MCF 10A (cell line): Measurements from ENCODE around the gene TYW3. TPM values are rescaled to one million over a fixed set of nuclear protein-coding genes. Genes with fewer than 3 reads are reported as not detected.

Experiments
- BruUV-seq: library from RNA; stranded (reverse); fragments of 400-500 nt; replicated peaks from 2 replicates; lab custom pipeline; 2021; lab: Mats Ljungman, UMichigan
- CTCF ChIA-PET: fragments of 300-600 bp; sonication (Branson Sonifier 250); formaldehyde crosslinking; extraction: SDS; loops from one replicate; lab custom pipeline; 2021; ENCODE audit warnings: antibody characterized with exemption, inconsistent platforms; lab: Yijun Ruan, JAX
- POLR2A ChIA-PET: fragments of 300-600, 350-650 bp; sonication (Branson Sonifier 250); formaldehyde crosslinking; extraction: SDS; loops from one replicate; lab custom pipeline; 2020; ENCODE audit warnings: antibody characterized with exemption, inconsistent platforms; lab: Yijun Ruan, JAX
- DNase-seq: peaks from one replicate; pipeline ENCODE4 v3.0.0-alpha.2; 2018; ENCODE audit not compliant: unreplicated experiment
- H3K27ac Mint-ChIP-seq: one replicate; pipeline ENCODE4 v1.8.0; 2022; ENCODE audit warnings: mild to moderate bottlenecking, low read depth, mixed read lengths; ENCODE audit not compliant: unreplicated experiment
- H3K27me3 Mint-ChIP-seq: one replicate; pipeline ENCODE4 v1.8.0; 2022; ENCODE audit warnings: mixed read lengths; ENCODE audit not compliant: insufficient read depth, unreplicated experiment
- H3K36me3 Mint-ChIP-seq: one replicate; pipeline ENCODE4 v1.8.0; 2022; ENCODE audit warnings: mild to moderate bottlenecking, moderate library complexity, mixed read lengths; ENCODE audit not compliant: insufficient read depth, unreplicated experiment
- H3K4me1 Mint-ChIP-seq: one replicate; pipeline ENCODE4 v1.8.0; 2022; ENCODE audit warnings: mixed read lengths; ENCODE audit not compliant: insufficient read depth, unreplicated experiment
- H3K4me3 Mint-ChIP-seq: one replicate; pipeline ENCODE4 v1.8.0; 2022; ENCODE audit warnings: mild to moderate bottlenecking, moderate library complexity, mixed read lengths; ENCODE audit not compliant: unreplicated experiment
- H3K9me3 Mint-ChIP-seq: one replicate; pipeline ENCODE4 v1.8.0; 2022; ENCODE audit warnings: mixed read lengths; ENCODE audit not compliant: unreplicated experiment
- intact Hi-C: fragments of 100-400 bp; cut with micrococcal nuclease; formaldehyde crosslinking; loops from 2 replicates; pipeline ENCODE4 v1.14.1; 2022
- total RNA-seq: library from RNA; stranded (reverse); gene quantifications from 2 replicates; pipeline ENCODE4 v1.2.3, GENCODE V29; 2022
- TF ChIP-seq, protein P1 (sequence below): fragments of 200-600 bp; IDR thresholded peaks from one replicate; pipeline ENCODE4 v1.8.0; 2022; ENCODE audit warnings: antibody characterized with exemption, mild to moderate bottlenecking; ENCODE audit not compliant: unreplicated experiment

Gene TYW3
- total RNA-seq, 1 experiment from 2014 or later, result 22.6 TPM

DNA sequence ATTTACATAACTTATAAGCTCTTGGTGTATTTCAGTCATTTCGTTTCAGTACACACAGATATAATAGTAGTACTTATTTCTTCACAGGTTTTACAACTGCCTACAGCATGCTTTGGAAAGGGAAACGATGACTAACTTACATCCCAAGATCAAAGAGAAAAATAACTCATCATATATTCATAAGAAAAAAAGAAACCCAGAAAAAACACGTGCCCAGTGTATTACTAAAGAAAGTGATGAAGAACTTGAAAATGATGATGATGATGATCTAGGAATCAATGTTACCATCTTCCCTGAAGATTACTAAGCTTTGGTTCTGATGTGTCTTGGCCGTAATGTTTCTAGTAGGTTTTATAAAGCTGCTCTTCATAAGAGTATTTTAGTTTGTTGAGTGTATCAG lies 30.9 kb downstream of the TYW3 start:
- H3K27me3 Mint-ChIP-seq, result no peaks in the 10 kb centered on the region
- no peak overlapping the region for H3K4me3 Mint-ChIP-seq
- no peaks in the 10 kb centered on the region for H3K4me1 Mint-ChIP-seq
- TF ChIP-seq, protein P1, sequence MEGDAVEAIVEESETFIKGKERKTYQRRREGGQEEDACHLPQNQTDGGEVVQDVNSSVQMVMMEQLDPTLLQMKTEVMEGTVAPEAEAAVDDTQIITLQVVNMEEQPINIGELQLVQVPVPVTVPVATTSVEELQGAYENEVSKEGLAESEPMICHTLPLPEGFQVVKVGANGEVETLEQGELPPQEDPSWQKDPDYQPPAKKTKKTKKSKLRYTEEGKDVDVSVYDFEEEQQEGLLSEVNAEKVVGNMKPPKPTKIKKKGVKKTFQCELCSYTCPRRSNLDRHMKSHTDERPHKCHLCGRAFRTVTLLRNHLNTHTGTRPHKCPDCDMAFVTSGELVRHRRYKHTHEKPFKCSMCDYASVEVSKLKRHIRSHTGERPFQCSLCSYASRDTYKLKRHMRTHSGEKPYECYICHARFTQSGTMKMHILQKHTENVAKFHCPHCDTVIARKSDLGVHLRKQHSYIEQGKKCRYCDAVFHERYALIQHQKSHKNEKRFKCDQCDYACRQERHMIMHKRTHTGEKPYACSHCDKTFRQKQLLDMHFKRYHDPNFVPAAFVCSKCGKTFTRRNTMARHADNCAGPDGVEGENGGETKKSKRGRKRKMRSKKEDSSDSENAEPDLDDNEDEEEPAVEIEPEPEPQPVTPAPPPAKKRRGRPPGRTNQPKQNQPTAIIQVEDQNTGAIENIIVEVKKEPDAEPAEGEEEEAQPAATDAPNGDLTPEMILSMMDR, result no peak
- CTCF ChIA-PET, result no interaction called here
- BruUV-seq, result no TSS peak
- DNase-seq, result no peak
- peaks cover 41% of the 10 kb centered on the region for H3K36me3 Mint-ChIP-seq
- intact Hi-C loops, result no loop called here
- no peak overlapping the region for H3K27ac Mint-ChIP-seq
- POLR2A ChIA-PET, result no interaction called here
- no peaks in the 10 kb centered on the region for H3K9me3 Mint-ChIP-seq

- DNase-seq, result no peak
- ChIA-PET POLR2A (no interaction called here), CTCF (interaction anchor here (1.0 kb wide), 1 partner anchor 434 kb away, joined by 3 read pairs; no protein-coding TSS in a partner anchor)
- peaks cover 9% of the 10 kb centered on the region for H3K27me3 Mint-ChIP-seq
- H3K9me3 Mint-ChIP-seq, result no peaks in the 10 kb centered on the region
- H3K4me3 Mint-ChIP-seq, result no peak overlapping the region
- no peak overlapping the region for H3K27ac Mint-ChIP-seq
- no TSS peak for BruUV-seq
- TF ChIP-seq, protein P1, result no peak
- intact Hi-C loops, result no loop called here
- no peaks in the 10 kb centered on the region for H3K4me1 Mint-ChIP-seq
- peaks cover 35% of the 10 kb centered on the region for H3K36me3 Mint-ChIP-seq
These were observed 33.6 kb downstream of the TYW3 start for GRCh38 chr1:74766579-74766978.

GRCh38 chr1:74767490-74767889 lies 34.5 kb downstream of the TYW3 start:
- no peak overlapping the region for H3K27ac Mint-ChIP-seq
- H3K36me3 Mint-ChIP-seq, result peaks cover 31% of the 10 kb centered on the region
- ChIA-PET CTCF (interaction anchor here (0.7 to 3.3 kb wide), 5 partner anchors 9 to 440 kb away, joined by 3 to 22 read pairs (median 6); no protein-coding TSS in a partner anchor), POLR2A (interaction anchor here (0.7 kb wide), 1 partner anchor 435 kb away, joined by 3 read pairs; no protein-coding TSS in a partner anchor)
- H3K4me3 Mint-ChIP-seq, result no peak overlapping the region
- H3K9me3 Mint-ChIP-seq, result no peaks in the 10 kb centered on the region
- peak; percentile 33 for DNase-seq
- TF ChIP-seq, protein P1, result no peak
- BruUV-seq, result no TSS peak
- no peaks in the 10 kb centered on the region for H3K4me1 Mint-ChIP-seq
- intact Hi-C loops, result no loop called here
- peaks cover 11% of the 10 kb centered on the region for H3K27me3 Mint-ChIP-seq

DNA sequence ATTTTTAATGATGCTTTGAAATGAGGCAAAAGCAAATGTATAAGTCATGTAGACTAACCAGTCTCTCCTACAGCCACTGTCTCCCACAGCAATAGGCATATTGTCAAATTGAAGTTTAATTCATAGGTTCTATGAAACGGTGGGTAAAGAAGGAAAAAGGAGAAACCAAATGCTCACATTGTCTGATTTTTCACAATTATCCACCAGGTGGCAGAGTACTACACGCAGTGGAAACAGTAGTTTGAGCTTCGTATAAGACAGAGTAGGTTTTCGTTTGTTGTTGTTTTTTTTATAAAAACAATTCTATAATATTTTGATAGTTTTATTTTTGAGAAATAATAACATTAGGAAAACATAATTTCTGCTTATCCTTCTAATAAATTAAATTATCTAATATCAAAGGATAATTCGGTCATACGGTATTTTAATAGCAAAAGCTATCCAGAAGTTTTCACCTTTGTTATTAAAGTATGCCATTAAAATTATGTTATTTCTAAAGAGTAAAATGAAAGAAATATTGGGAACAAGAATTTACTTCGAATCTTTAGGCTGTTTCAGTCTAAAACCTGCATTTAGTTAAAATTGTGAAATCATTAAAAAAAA lies 39.1 kb downstream of the TYW3 start:
- Mint-ChIP-seq H3K36me3 (no peaks in the 10 kb centered on the region), H3K4me3 (no peak overlapping the region), H3K9me3 (no peaks in the 10 kb centered on the region), H3K4me1 (peaks cover 4% of the 10 kb centered on the region), H3K27ac (no peak overlapping the region), H3K27me3 (peaks cover 11% of the 10 kb centered on the region)
- intact Hi-C loops, result loop anchor here (1.0 to 10.0 kb wide), 3 partner anchors 281 to 863 kb away; no protein-coding TSS in a partner anchor
- POLR2A ChIA-PET, result interaction anchor here (1.6 kb wide), 1 partner anchor 435 kb away, joined by 8 read pairs; no protein-coding TSS in a partner anchor
- CTCF ChIA-PET, result interaction anchor here (0.6 to 2.6 kb wide), 15 partner anchors 9 to 438 kb away, joined by 3 to 31 read pairs (median 4); partner anchors contain the start of genes CRYZ and TYW3
- TF ChIP-seq, protein P1, result peak; percentile 51
- BruUV-seq, result no TSS peak
- peak; percentile 68 for DNase-seq
